GM12872 (cell line): ENCODE measurements around the gene PABPN1.

Source experiments
- TF ChIP-seq, protein P1 (sequence below): IDR thresholded peaks from 3 replicates; pipeline ENCODE4 v1.5.1; 2011; ENCODE audit warnings: low read depth, mild to moderate bottlenecking, low read length, moderate library complexity; ENCODE audit not compliant: insufficient read depth

Gene PABPN1

DNA sequence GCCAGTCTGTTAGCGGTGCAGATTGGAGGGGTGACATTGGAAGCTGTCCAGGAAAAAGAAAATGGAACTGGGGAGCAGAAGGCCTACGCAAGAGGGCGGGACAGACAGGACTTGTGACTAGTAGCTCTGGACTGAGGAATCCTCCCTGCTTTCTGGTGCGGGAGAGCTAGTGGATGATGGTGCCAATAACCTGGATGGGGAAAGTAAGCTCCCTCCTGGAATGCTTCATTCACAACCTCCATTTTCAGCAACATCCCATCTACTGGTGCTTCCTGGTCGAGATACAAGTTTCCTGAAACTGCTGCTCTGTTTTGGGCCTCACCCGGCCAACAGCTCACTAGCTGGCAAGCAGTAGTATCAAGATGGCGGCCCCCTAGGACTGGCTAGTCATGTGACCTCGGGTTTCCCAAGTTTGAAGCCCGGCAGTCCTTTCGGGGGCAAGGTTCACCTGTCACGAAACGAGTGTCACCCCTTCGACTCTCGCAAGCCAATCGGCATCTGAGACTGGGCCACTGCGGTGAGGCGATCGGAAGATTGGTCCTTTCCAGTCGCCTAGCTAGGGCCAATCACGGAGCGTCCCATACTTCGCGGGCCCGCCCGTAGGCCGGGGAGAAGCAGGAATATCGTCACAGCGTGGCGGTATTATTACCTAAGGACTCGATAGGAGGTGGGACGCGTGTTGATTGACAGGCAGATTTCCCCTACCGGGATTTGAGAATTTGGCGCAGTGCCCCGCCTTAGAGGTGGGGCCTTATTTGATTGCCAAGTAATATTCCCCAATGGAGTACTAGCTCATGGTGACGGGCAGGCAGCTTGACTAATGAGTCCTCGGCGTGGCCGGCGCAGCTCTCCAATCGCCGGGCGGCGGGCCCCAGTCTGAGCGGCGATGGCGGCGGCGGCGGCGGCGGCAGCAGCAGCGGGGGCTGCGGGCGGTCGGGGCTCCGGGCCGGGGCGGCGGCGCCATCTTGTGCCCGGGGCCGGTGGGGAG lies at the start of gene PABPN1:
Gene PABPN1, plus strand, starts transcription at position 874 of the 988 bp plus-strand sequence. Its CDS starts 13 bp downstream, at position 887.
- TF ChIP-seq, protein P1, sequence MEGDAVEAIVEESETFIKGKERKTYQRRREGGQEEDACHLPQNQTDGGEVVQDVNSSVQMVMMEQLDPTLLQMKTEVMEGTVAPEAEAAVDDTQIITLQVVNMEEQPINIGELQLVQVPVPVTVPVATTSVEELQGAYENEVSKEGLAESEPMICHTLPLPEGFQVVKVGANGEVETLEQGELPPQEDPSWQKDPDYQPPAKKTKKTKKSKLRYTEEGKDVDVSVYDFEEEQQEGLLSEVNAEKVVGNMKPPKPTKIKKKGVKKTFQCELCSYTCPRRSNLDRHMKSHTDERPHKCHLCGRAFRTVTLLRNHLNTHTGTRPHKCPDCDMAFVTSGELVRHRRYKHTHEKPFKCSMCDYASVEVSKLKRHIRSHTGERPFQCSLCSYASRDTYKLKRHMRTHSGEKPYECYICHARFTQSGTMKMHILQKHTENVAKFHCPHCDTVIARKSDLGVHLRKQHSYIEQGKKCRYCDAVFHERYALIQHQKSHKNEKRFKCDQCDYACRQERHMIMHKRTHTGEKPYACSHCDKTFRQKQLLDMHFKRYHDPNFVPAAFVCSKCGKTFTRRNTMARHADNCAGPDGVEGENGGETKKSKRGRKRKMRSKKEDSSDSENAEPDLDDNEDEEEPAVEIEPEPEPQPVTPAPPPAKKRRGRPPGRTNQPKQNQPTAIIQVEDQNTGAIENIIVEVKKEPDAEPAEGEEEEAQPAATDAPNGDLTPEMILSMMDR: no peak

DNA sequence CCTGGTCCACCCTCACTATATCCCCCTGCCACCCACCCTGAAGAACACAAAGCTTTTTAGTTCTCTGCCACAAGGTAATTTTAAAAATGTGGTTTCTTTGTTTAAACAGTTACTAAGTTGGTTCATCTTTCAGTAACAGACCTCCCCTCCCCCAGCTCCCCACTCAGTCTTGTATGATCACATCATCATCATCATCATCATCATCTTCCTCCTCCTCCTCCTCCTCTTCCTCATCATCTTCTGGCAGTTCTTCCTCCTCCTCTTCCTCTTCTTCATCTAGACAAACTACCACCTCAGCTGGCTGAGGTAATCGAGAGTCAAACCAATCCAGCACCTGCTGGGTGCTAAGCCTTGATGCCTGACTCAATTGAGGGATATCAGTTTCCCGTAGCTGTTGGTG lies 45.8 kb upstream of the PABPN1 start:
- TF ChIP-seq, protein P1: no peak

- TF ChIP-seq, protein P1: no peak
These were observed 44.1 kb upstream of the PABPN1 start for GRCh38 chr14:23277189-23277588.

- TF ChIP-seq, protein P1: no peak
These were observed 40.0 kb upstream of the PABPN1 start for GRCh38 chr14:23281247-23281646.

DNA sequence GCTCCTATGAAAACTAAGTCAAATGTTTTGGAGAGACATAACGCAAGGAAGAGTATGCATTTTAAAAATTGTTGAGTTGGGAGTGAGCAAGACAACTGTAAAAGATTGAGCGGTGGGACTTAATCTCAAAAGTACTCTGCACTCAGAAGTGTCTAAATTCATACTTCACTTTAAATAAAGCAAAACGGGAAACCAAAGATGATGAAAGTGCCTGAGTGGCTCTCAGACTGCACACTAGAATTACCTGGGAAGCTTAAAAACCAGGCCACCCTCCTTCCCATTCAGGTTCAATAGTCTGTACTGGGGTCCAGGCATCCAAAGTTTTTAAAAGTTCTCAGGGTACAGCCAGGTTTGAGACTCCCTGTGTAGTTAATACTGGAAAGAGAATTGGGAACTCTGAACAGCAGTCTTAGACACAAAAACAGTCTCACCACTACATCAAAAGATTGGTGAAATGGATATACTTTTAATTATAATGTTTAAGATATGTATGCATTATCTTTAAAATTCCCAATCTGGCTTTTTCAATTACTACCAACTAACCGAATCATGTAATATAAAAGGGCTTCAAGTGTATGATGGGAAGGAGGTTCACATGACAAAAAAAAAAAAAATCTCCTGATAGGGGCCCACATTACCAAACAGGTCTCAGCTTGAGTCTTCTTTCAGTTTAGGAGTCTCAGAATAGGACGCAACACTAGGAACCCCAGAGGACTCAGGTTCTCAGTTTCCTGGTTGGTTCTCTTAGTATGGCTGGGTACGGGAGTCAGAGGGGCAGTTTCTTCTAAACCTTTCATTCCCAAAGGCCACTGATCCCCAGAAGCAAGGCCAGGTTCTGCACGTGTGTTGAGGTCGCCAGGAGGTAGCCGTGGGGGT lies 36.4 kb upstream of the PABPN1 start:
- TF ChIP-seq, protein P1: no peak

- TF ChIP-seq, protein P1: no peak
These were observed 35.7 kb upstream of the PABPN1 start for GRCh38 chr14:23285530-23286019.
